A549 (cell line): ENCODE data around the gene SNX6.

Experiments
- ATOH8 ChIP-seq: fragments of 250-450 bp; sonication (Bioruptor Pico); IDR thresholded peaks from 2 replicates; pipeline ENCODE4 v1.5.0; 2020; ENCODE audit warnings: low read depth, mild to moderate bottlenecking, moderate library complexity
- EP300 ChIP-seq, 2 experiments: fragments of >200 bp; sonication (Bioruptor Twin); formaldehyde crosslinking; IDR thresholded peaks; 2 replicates in 1 of 2; 3 replicates in 1 of 2; pipeline ENCODE4 v1.6.1; 2016 to 2017
- TF ChIP-seq, protein P1 (sequence below): fragments of >200 bp; sonication (Bioruptor Twin); formaldehyde crosslinking; IDR thresholded peaks from 3 replicates; pipeline ENCODE4 v1.5.1; 2016

- TF ChIP-seq, protein P1, sequence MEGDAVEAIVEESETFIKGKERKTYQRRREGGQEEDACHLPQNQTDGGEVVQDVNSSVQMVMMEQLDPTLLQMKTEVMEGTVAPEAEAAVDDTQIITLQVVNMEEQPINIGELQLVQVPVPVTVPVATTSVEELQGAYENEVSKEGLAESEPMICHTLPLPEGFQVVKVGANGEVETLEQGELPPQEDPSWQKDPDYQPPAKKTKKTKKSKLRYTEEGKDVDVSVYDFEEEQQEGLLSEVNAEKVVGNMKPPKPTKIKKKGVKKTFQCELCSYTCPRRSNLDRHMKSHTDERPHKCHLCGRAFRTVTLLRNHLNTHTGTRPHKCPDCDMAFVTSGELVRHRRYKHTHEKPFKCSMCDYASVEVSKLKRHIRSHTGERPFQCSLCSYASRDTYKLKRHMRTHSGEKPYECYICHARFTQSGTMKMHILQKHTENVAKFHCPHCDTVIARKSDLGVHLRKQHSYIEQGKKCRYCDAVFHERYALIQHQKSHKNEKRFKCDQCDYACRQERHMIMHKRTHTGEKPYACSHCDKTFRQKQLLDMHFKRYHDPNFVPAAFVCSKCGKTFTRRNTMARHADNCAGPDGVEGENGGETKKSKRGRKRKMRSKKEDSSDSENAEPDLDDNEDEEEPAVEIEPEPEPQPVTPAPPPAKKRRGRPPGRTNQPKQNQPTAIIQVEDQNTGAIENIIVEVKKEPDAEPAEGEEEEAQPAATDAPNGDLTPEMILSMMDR = no peak
- TF ChIP-seq EP300 (IDR thresholded peaks at IDR 0.05) = no peak
- TF ChIP-seq ATOH8 = no peak
These were observed 48.4 kb upstream of the SNX6 start for GRCh38 chr14:34678306-34678705.
